Panc1 (cell line): Measurements from ENCODE around the gene ALKBH1. TPM values are rescaled to one million over a fixed set of nuclear protein-coding genes. Genes with fewer than 3 reads are reported as not detected.

Experiments
- ATAC-seq: fragments of 200-7000 bp; cut with Tn5 transposase; 2 replicates; pipeline ENCODE4 v1.9.1; 2020; ENCODE audit warnings: mild to moderate bottlenecking, moderate library complexity
- BruUV-seq: library from RNA; stranded (reverse); fragments of 400-500 nt; replicated peaks from 2 replicates; lab custom pipeline; 2021; lab: Mats Ljungman, UMichigan
- CTCF ChIA-PET: fragments of 300-600 bp; sonication (Branson Sonifier 250); formaldehyde crosslinking; loops from one replicate; lab custom pipeline; 2022; ENCODE audit warnings: antibody characterized with exemption; lab: Charles Lee
- POLR2A ChIA-PET: fragments of 300-600 bp; sonication (Branson Sonifier 250); formaldehyde crosslinking; loops from one replicate; lab custom pipeline; 2022; ENCODE audit warnings: antibody characterized with exemption; lab: Charles Lee
- DNase-seq: peaks from one replicate; pipeline ENCODE4 v3.0.0-alpha.2; 2010; ENCODE audit warnings: low read depth, low spot score
- H3K27ac ChIP-seq: 2 replicates; pipeline ENCODE4 v1.5.1; 2011; ENCODE audit warnings: mild to moderate bottlenecking, low read length, inconsistent platforms
- H3K27me3 ChIP-seq: fragments of 200-500 bp; sonication (Bioruptor generic); 2 replicates; pipeline ENCODE4 v1.6.0; 2014; ENCODE audit warnings: low read length, inconsistent platforms; ENCODE audit not compliant: control insufficient read depth, insufficient read depth
- H3K36me3 ChIP-seq: fragments of 200-500 bp; sonication (Bioruptor generic); 2 replicates; pipeline ENCODE4 v1.5.1; 2014; ENCODE audit warnings: inconsistent platforms, mild to moderate bottlenecking, low read length, moderate library complexity; ENCODE audit not compliant: control insufficient read depth, insufficient read depth
- H3K4me1 ChIP-seq: 2 replicates; pipeline ENCODE4 v1.5.1; 2011; ENCODE audit warnings: inconsistent platforms, mild to moderate bottlenecking, low read length, moderate library complexity; ENCODE audit not compliant: control insufficient read depth, insufficient read depth
- H3K4me3 ChIP-seq, 2 experiments: 2 replicates each; pipeline ENCODE4 v1.5.1; 2011 to 2012; ENCODE audit warnings: low read depth in 2 of 2, low read length in 2 of 2, mild to moderate bottlenecking in 2 of 2, inconsistent platforms in 1 of 2, moderate library complexity in 1 of 2
- H3K9me3 ChIP-seq: fragments of 200-500 bp; sonication (Bioruptor generic); 2 replicates; pipeline ENCODE4 v1.5.1; 2014; ENCODE audit warnings: low read depth, mild to moderate bottlenecking, inconsistent platforms, low read length, moderate library complexity; ENCODE audit not compliant: control insufficient read depth, insufficient read depth
- CTCF ChIP-seq: fragments of 450-650 bp; IDR thresholded peaks from 2 replicates; pipeline ENCODE4 v1.5.1; 2017; ENCODE audit warnings: mild to moderate bottlenecking
- POLR2AphosphoS5 ChIP-seq: IDR thresholded peaks from 2 replicates; pipeline ENCODE4 v1.6.1; 2012; ENCODE audit warnings: mild to moderate bottlenecking, low read depth, low read length, moderate library complexity
- REST ChIP-seq, 2 experiments: IDR thresholded peaks; 2 replicates each; pipeline ENCODE4 v1.6.1; 2011 to 2012; ENCODE audit warnings: low read depth in 2 of 2, control low read depth in 1 of 2, low read length in 1 of 2, mild to moderate bottlenecking in 1 of 2, moderate library complexity in 1 of 2; ENCODE audit not compliant: insufficient read depth in 1 of 2
- SIN3A ChIP-seq: IDR thresholded peaks from 2 replicates; pipeline ENCODE4 v1.6.1; 2012; ENCODE audit warnings: low read depth, mild to moderate bottlenecking, low read length, moderate library complexity, borderline replicate concordance; ENCODE audit not compliant: insufficient read depth
- TCF7L2 ChIP-seq: IDR thresholded peaks from 2 replicates; pipeline ENCODE4 v1.6.1; 2011; ENCODE audit warnings: mild to moderate bottlenecking, low read depth, low read length, inconsistent platforms
- in situ Hi-C: cut with HindIII; loops from 2 replicates; pipeline ENCODE4 v1.10.0; 2016; ENCODE audit warnings: low sequenced_read_pairs, low pct_unique_long_range_greater_than_20kb
- intact Hi-C: fragments of 100-400 bp; cut with micrococcal nuclease; formaldehyde crosslinking; loops from one replicate; pipeline ENCODE4 v1.10.0; 2022; ENCODE audit not compliant: unreplicated experiment
- total RNA-seq: library from RNA; stranded (reverse); gene quantifications from one replicate; pipeline ENCODE4 v1.2.1, GENCODE V29; 2021; ENCODE audit not compliant: unreplicated experiment

Gene ALKBH1
- total RNA-seq, 1 experiment from 2014 or later: 13.0 TPM

GRCh38 chr14:77623201-77623600 is 84.6 kb downstream of the ALKBH1 start:
- no peak overlapping the region for H3K4me3 ChIP-seq
- H3K4me1 ChIP-seq: no peaks in the 10 kb centered on the region
- H3K27ac ChIP-seq: no peak overlapping the region
- no peaks in the 10 kb centered on the region for H3K36me3 ChIP-seq
- CTCF ChIA-PET: no interaction called here
- POLR2A ChIA-PET: no interaction called here
- DNase-seq (no peak), ATAC-seq (no peak)
- BruUV-seq: no TSS peak
- H3K27me3 ChIP-seq: no peaks in the 10 kb centered on the region
- intact Hi-C loops: no loop called here
- in situ Hi-C loops: no loop called here
- no peaks in the 10 kb centered on the region for H3K9me3 ChIP-seq
- TF ChIP-seq REST (IDR thresholded peaks at IDR 0.05; ENCODE audit: insufficient read depth in 1 of 2, low read depth in 2 of 2, low read length in 1 of 2) (no peak), POLR2AphosphoS5 (no peak), TCF7L2 (no peak), CTCF (no peak), SIN3A (no peak)

Other genes with a start within 250 kb of the ALKBH1 start
- gene AHSA1, start 249.9 kb downstream of the ALKBH1 start, total RNA-seq: 142 TPM
- 2.6 TPM for gene ISM2, start 209.2 kb downstream of the ALKBH1 start, total RNA-seq
- gene SPTLC2, start 91.4 kb downstream of the ALKBH1 start, total RNA-seq: 21.0 TPM
- 162 TPM for gene SLIRP, start 80 bp upstream of the ALKBH1 start, total RNA-seq
- gene SNW1, start 53.1 kb upstream of the ALKBH1 start, total RNA-seq: 67.0 TPM
- gene ADCK1, start 92.1 kb upstream of the ALKBH1 start, total RNA-seq: 10.1 TPM